H9 (cell line): ENCODE results near the gene KBTBD12. TPM values are rescaled to one million over a fixed set of nuclear protein-coding genes. Genes with fewer than 3 reads are reported as not detected.

Source experiments
- DNase-seq: peaks from one replicate; pipeline ENCODE4 v3.0.0-alpha.2; 2017
- H2AFZ ChIP-seq: one replicate; pipeline ENCODE4 v1.6.1; 2013; ENCODE audit warnings: mild to moderate bottlenecking, low read length, control low read depth, moderate library complexity
- H2AK5ac ChIP-seq: 2 replicates; pipeline ENCODE4 v1.6.1; 2013; ENCODE audit warnings: low read length, control low read depth, mixed read lengths; ENCODE audit not compliant: insufficient read length
- H2BK120ac ChIP-seq: one replicate; pipeline ENCODE4 v1.6.1; 2013; ENCODE audit warnings: low read depth, mild to moderate bottlenecking, low read length, control low read depth, inconsistent platforms; ENCODE audit not compliant: poor library complexity, severe bottlenecking
- H2BK12ac ChIP-seq: 2 replicates; pipeline ENCODE4 v1.6.1; 2013; ENCODE audit warnings: low read length, control low read depth, mixed read lengths, low read depth; ENCODE audit not compliant: insufficient read length
- H2BK15ac ChIP-seq: 2 replicates; pipeline ENCODE4 v1.6.1; 2013; ENCODE audit warnings: low read depth, low read length, control low read depth
- H2BK20ac ChIP-seq: one replicate; pipeline ENCODE4 v1.6.1; 2013; ENCODE audit warnings: low read depth, mild to moderate bottlenecking, low read length, control low read depth, inconsistent platforms; ENCODE audit not compliant: poor library complexity, severe bottlenecking
- H2BK5ac ChIP-seq: 2 replicates; pipeline ENCODE4 v1.6.1; 2013; ENCODE audit warnings: low read length, control low read depth, mixed read lengths; ENCODE audit not compliant: insufficient read length
- H3K14ac ChIP-seq: 2 replicates; pipeline ENCODE4 v1.6.1; 2013; ENCODE audit warnings: low read length, control low read depth; ENCODE audit not compliant: insufficient read depth
- H3K18ac ChIP-seq: 2 replicates; pipeline ENCODE4 v1.6.1; 2013; ENCODE audit warnings: low read depth, mild to moderate bottlenecking, mixed read lengths, low read length, control low read depth; ENCODE audit not compliant: insufficient read length
- H3K23ac ChIP-seq: 2 replicates; pipeline ENCODE4 v1.6.1; 2013; ENCODE audit warnings: low read length, control low read depth, mixed read lengths, low read depth; ENCODE audit not compliant: insufficient read length
- H3K23me2 ChIP-seq: 2 replicates; pipeline ENCODE4 v1.6.1; 2013; ENCODE audit warnings: low read depth, mild to moderate bottlenecking, mixed read lengths, low read length, control low read depth; ENCODE audit not compliant: insufficient read length, poor library complexity, severe bottlenecking
- H3K27ac ChIP-seq: 2 replicates; pipeline ENCODE4 v1.5.1; 2013; ENCODE audit warnings: low read length, control low read depth, mixed read lengths, low read depth; ENCODE audit not compliant: insufficient read length
- H3K27me3 ChIP-seq: 2 replicates; pipeline ENCODE4 v1.6.1; 2013; ENCODE audit warnings: low read length, control low read depth, inconsistent platforms; ENCODE audit not compliant: insufficient read depth
- H3K4ac ChIP-seq: 2 replicates; pipeline ENCODE4 v1.6.1; 2013; ENCODE audit warnings: low read depth, mild to moderate bottlenecking, control low read depth, inconsistent platforms, low read length, moderate library complexity
- H3K4me1 ChIP-seq: 2 replicates; pipeline ENCODE4 v1.6.1; 2013; ENCODE audit warnings: low read length, control low read depth, inconsistent platforms; ENCODE audit not compliant: insufficient read depth
- H3K4me2 ChIP-seq: 2 replicates; pipeline ENCODE4 v1.6.1; 2013; ENCODE audit warnings: low read length, control low read depth, mixed read lengths; ENCODE audit not compliant: insufficient read length, insufficient read depth
- H3K56ac ChIP-seq: 2 replicates; pipeline ENCODE4 v1.6.1; 2013; ENCODE audit warnings: low read depth, mild to moderate bottlenecking, mixed read lengths, low read length, control low read depth; ENCODE audit not compliant: insufficient read length
- H3K79me1 ChIP-seq: 2 replicates; pipeline ENCODE4 v1.6.1; 2013; ENCODE audit warnings: low read depth, mild to moderate bottlenecking, moderate library complexity, low read length, control low read depth, inconsistent platforms; ENCODE audit not compliant: insufficient read depth, poor library complexity, severe bottlenecking
- H3K79me2 ChIP-seq: 2 replicates; pipeline ENCODE4 v1.6.1; 2013; ENCODE audit warnings: low read length, control low read depth, inconsistent platforms; ENCODE audit not compliant: insufficient read depth
- H3K9ac ChIP-seq: 2 replicates; pipeline ENCODE4 v1.6.1; 2013; ENCODE audit warnings: low read length, control low read depth, mixed read lengths; ENCODE audit not compliant: insufficient read length; ENCODE audit errors: extremely low read depth
- H3K9me3 ChIP-seq: one replicate; pipeline ENCODE4 v1.6.1; 2013; ENCODE audit warnings: low read depth, low read length, inconsistent platforms; ENCODE audit not compliant: control insufficient read depth
- H3T11ph ChIP-seq: one replicate; pipeline ENCODE4 v1.6.1; 2013; ENCODE audit warnings: mild to moderate bottlenecking, low read length, control low read depth, inconsistent platforms
- H4K20me1 ChIP-seq: one replicate; pipeline ENCODE4 v1.6.1; 2013; ENCODE audit not compliant: control insufficient read depth, insufficient read length, insufficient read depth
- H4K5ac ChIP-seq: 2 replicates; pipeline ENCODE4 v1.6.1; 2013; ENCODE audit warnings: low read depth, mild to moderate bottlenecking, mixed read lengths, low read length, control low read depth; ENCODE audit not compliant: insufficient read length
- H4K8ac ChIP-seq: replicated peaks from 2 replicates; pipeline ENCODE4 v1.6.1; 2013; ENCODE audit warnings: low read length, control low read depth, mixed read lengths, low read depth; ENCODE audit not compliant: insufficient read length
- H4K91ac ChIP-seq: 2 replicates; pipeline ENCODE4 v1.6.1; 2013; ENCODE audit warnings: low read depth, mild to moderate bottlenecking, moderate library complexity, mixed read lengths, low read length, control low read depth; ENCODE audit not compliant: insufficient read length
- H3K27ac Mint-ChIP-seq, 3 experiments: 2 replicates in 2 of 3; 3 replicates in 1 of 3; pipeline ENCODE4 v1.8.0; 2020 to 2021; ENCODE audit warnings: mixed read lengths in 3 of 3, mild to moderate bottlenecking in 1 of 3, moderate library complexity in 1 of 3
- H3K27me3 Mint-ChIP-seq: 2 replicates; pipeline ENCODE4 v1.8.0; 2021; ENCODE audit warnings: low read depth, mild to moderate bottlenecking, moderate library complexity, mixed read lengths
- H3K36me3 Mint-ChIP-seq, 3 experiments: 2 replicates in 2 of 3; 3 replicates in 1 of 3; pipeline ENCODE4 v1.8.0; 2020 to 2021; ENCODE audit warnings: low read depth in 3 of 3, mixed read lengths in 3 of 3; ENCODE audit not compliant: insufficient read depth in 1 of 3
- H3K4me1 Mint-ChIP-seq, 2 experiments: 2 replicates each; pipeline ENCODE4 v1.8.0; 2020; ENCODE audit warnings: mixed read lengths in 2 of 2
- H3K4me3 Mint-ChIP-seq, 2 experiments: 2 replicates in 1 of 2; 3 replicates in 1 of 2; pipeline ENCODE4 v1.8.0; 2020 to 2021; ENCODE audit warnings: mild to moderate bottlenecking in 2 of 2, mixed read lengths in 2 of 2, moderate library complexity in 1 of 2
- H3K9me3 Mint-ChIP-seq, 2 experiments: 2 replicates in 1 of 2; 3 replicates in 1 of 2; pipeline ENCODE4 v1.8.0; 2020; ENCODE audit warnings: mild to moderate bottlenecking in 2 of 2, mixed read lengths in 2 of 2, moderate library complexity in 1 of 2
- CTCF ChIP-seq: fragments of 200-600 bp; sonication (generic); conservative IDR thresholded peaks from 3 replicates; pipeline ENCODE4 v1.8.0; 2021; ENCODE audit warnings: antibody characterized with exemption, mild to moderate bottlenecking
- WGBS: extraction: QIAGEN DNeasy Blood & Tissue Kit; methylation state at CpG from one replicate; pipeline ENCODE4 v1.1.7; 2013; ENCODE audit warnings: missing lambda C conversion rate, low lambda C conversion rate, mixed read lengths; ENCODE audit not compliant: insufficient read length; ENCODE audit errors: extremely low coverage; 5-methylcytosine and 5-hydroxymethylcytosine counted together
- total RNA-seq: library from RNA; stranded (reverse); gene quantifications from 2 replicates; pipeline ENCODE4 v1.2.1, GENCODE V29; 2021

Gene KBTBD12
- total RNA-seq, 1 experiment from 2014 or later: not detected

- Histone ChIP-seq H3K4me2 (no peak overlapping the region), H3T11ph (no peak overlapping the region), H2AFZ (no peak overlapping the region), H2BK15ac (no peak overlapping the region), H3K27me3 (no peaks in the 10 kb centered on the region), H3K23ac (no peak overlapping the region), H3K18ac (no peak overlapping the region), H3K27ac (no peak overlapping the region), H3K4me1 (no peaks in the 10 kb centered on the region), H3K23me2 (no peaks in the 10 kb centered on the region), H2BK12ac (no peak overlapping the region), H4K20me1 (no peaks in the 10 kb centered on the region), H2BK20ac (no peak overlapping the region), H3K79me1 (no peaks in the 10 kb centered on the region), H3K9ac (no peak overlapping the region), H4K8ac (no peak overlapping the region), H3K9me3 (no peaks in the 10 kb centered on the region), H4K91ac (no peak overlapping the region), H3K79me2 (no peaks in the 10 kb centered on the region), H2BK120ac (no peak overlapping the region), H3K14ac (no peak overlapping the region), H2BK5ac (no peak overlapping the region), H2AK5ac (no peak overlapping the region), H4K5ac (no peak overlapping the region), H3K4ac (no peak overlapping the region), H3K56ac (no peak overlapping the region)
- Mint-ChIP-seq H3K36me3 (no peaks in the 10 kb centered on the region; a peak in 1 of 7 replicates), H3K27me3 (peaks cover 66% of the 10 kb centered on the region), H3K9me3 (peaks cover 0 to 7% of the 10 kb centered on the region in 2 experiments; a peak in 2 of 5 replicates), H3K27ac (no peak overlapping the region), H3K4me1 (peaks cover 7 to 13% of the 10 kb centered on the region in 2 experiments), H3K4me3 (no peak overlapping the region)
- no peak for DNase-seq
- no CpG with 5 or more reads among the region's 7 CpGs for WGBS
- no peak for TF ChIP-seq CTCF
Measured at GRCh38 chr3:127997016-127997415, 82.0 kb downstream of the KBTBD12 start.
